Neural progenitor cell (in vitro differentiated cells): Measurements from ENCODE around the gene DNAJB12.

Experiments
- EZH2 ChIP-seq: fragments of 200-600 bp; sonication (generic); IDR thresholded peaks from 2 replicates; pipeline ENCODE4 v1.6.1; 2017; ENCODE audit warnings: antibody characterized with exemption, mild to moderate bottlenecking, moderate library complexity
- TF ChIP-seq, protein P1 (sequence below): fragments of 200-600 bp; sonication (generic); IDR thresholded peaks from 2 replicates; pipeline ENCODE4 v1.5.1; 2017; ENCODE audit warnings: antibody characterized with exemption, mild to moderate bottlenecking

DNA sequence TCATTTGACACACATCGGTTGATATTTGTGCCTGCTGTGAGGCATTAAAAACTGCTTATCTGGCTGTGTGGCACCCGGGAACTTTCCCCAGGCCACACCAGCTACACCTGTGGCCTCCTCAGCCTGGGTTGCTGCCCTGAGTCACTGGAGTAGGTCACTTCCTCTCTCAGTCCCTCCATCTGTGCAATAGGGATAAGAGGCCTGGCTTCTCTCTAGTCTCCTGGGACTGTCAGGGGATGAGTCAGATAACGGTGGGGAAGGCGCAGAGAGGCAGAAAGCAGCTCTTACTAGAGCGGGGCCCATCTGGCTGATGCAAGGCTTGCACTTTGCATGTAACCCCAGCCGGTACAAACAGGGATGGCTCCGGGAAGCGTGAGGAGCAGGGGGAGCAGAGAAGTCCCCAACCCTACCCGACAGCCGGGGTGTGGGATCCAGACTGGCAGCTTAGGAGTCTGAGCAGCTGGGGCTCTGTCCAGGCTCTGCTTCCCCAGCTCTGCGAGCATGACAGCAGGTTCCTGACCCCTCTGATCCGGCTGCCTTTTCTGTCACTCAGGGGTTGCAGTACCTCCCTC, 34.0 kb downstream of the DNAJB12 start:
- TF ChIP-seq, protein P1, sequence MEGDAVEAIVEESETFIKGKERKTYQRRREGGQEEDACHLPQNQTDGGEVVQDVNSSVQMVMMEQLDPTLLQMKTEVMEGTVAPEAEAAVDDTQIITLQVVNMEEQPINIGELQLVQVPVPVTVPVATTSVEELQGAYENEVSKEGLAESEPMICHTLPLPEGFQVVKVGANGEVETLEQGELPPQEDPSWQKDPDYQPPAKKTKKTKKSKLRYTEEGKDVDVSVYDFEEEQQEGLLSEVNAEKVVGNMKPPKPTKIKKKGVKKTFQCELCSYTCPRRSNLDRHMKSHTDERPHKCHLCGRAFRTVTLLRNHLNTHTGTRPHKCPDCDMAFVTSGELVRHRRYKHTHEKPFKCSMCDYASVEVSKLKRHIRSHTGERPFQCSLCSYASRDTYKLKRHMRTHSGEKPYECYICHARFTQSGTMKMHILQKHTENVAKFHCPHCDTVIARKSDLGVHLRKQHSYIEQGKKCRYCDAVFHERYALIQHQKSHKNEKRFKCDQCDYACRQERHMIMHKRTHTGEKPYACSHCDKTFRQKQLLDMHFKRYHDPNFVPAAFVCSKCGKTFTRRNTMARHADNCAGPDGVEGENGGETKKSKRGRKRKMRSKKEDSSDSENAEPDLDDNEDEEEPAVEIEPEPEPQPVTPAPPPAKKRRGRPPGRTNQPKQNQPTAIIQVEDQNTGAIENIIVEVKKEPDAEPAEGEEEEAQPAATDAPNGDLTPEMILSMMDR, result no peak
- no peak for TF ChIP-seq EZH2
